ENCODE measurements around the gene RAPH1. TPM values are rescaled to one million over a fixed set of nuclear protein-coding genes. Genes with fewer than 3 reads are reported as not detected.
"Not testable (repeated sequence)": the region's sequence is repeated elsewhere in the genome, so short reads cannot be mapped to it uniquely, and the experiment has no call there.

The RAPH1 gene
- total RNA-seq, 1 experiment from 2014 or later = 114 TPM

GRCh38 chr2:203431391-203432185, 103.5 kb downstream of the RAPH1 start:
- no peaks in the 10 kb centered on the region for H3K27me3 ChIP-seq (replicated peaks; ENCODE audit: control insufficient read depth, insufficient read depth, low read length)
- Mint-ChIP-seq H3K9me3 (ENCODE audit: unreplicated experiment) (no peaks in the 10 kb centered on the region), H3K4me3 (ENCODE audit: unreplicated experiment) (no peak overlapping the region), H3K27me3 (ENCODE audit: insufficient read depth, unreplicated experiment) (no peaks in the 10 kb centered on the region), H3K36me3 (ENCODE audit: insufficient read depth, unreplicated experiment) (peaks cover 56% of the 10 kb centered on the region), H3K27ac (ENCODE audit: unreplicated experiment) (no peak overlapping the region), H3K4me1 (ENCODE audit: low read depth, unreplicated experiment) (no peaks in the 10 kb centered on the region)
- no peaks in the 10 kb centered on the region for H3K4me1 ChIP-seq
- TF ChIP-seq, protein P1, sequence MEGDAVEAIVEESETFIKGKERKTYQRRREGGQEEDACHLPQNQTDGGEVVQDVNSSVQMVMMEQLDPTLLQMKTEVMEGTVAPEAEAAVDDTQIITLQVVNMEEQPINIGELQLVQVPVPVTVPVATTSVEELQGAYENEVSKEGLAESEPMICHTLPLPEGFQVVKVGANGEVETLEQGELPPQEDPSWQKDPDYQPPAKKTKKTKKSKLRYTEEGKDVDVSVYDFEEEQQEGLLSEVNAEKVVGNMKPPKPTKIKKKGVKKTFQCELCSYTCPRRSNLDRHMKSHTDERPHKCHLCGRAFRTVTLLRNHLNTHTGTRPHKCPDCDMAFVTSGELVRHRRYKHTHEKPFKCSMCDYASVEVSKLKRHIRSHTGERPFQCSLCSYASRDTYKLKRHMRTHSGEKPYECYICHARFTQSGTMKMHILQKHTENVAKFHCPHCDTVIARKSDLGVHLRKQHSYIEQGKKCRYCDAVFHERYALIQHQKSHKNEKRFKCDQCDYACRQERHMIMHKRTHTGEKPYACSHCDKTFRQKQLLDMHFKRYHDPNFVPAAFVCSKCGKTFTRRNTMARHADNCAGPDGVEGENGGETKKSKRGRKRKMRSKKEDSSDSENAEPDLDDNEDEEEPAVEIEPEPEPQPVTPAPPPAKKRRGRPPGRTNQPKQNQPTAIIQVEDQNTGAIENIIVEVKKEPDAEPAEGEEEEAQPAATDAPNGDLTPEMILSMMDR (IDR thresholded peaks at IDR 0.05; ENCODE audit: insufficient read depth in 1 of 2, low read depth in 1 of 2, low read length in 1 of 2, severe bottlenecking in 1 of 2, unreplicated experiment in 1 of 2) = no peak
- no peak for DNase-seq
- intact Hi-C loops (cut with micrococcal nuclease; ENCODE audit: unreplicated experiment) = no loop called here
- BruUV-seq (replicated peaks) = no TSS peak
- ChIA-PET POLR2A (no interaction called here), CTCF (no interaction called here)
- H3K36me3 ChIP-seq (ENCODE audit: control insufficient read depth, insufficient read depth, low read length) = no peaks in the 10 kb centered on the region
- no peak overlapping the region for H3K4me3 ChIP-seq (ENCODE audit: low read depth, low read length)
- H3K9me3 ChIP-seq = no peaks in the 10 kb centered on the region

- H3K4me1 Mint-ChIP-seq (ENCODE audit: low read depth, unreplicated experiment); H3K4me1 ChIP-seq; POLR2A ChIA-PET; H3K27me3 ChIP-seq (replicated peaks; ENCODE audit: control insufficient read depth, insufficient read depth, low read length); H3K27ac Mint-ChIP-seq (ENCODE audit: unreplicated experiment); H3K27me3 Mint-ChIP-seq (ENCODE audit: insufficient read depth, unreplicated experiment); H3K9me3 ChIP-seq; H3K9me3 Mint-ChIP-seq (ENCODE audit: unreplicated experiment); H3K4me3 Mint-ChIP-seq (ENCODE audit: unreplicated experiment); H3K36me3 ChIP-seq (ENCODE audit: control insufficient read depth, insufficient read depth, low read length); CTCF ChIA-PET; intact Hi-C loops (cut with micrococcal nuclease; ENCODE audit: unreplicated experiment); BruUV-seq (replicated peaks); H3K4me3 ChIP-seq (ENCODE audit: low read depth, low read length); DNase-seq: not testable (repeated sequence)
- peaks cover 54% of the 10 kb centered on the region for H3K36me3 Mint-ChIP-seq (ENCODE audit: insufficient read depth, unreplicated experiment)
These were observed 105.5 kb downstream of the RAPH1 start for GRCh38 chr2:203429643-203430042.

- Mint-ChIP-seq H3K4me3 (ENCODE audit: unreplicated experiment) (no peak overlapping the region), H3K27ac (ENCODE audit: unreplicated experiment) (no peak overlapping the region), H3K4me1 (ENCODE audit: low read depth, unreplicated experiment) (no peaks in the 10 kb centered on the region), H3K27me3 (ENCODE audit: insufficient read depth, unreplicated experiment) (no peaks in the 10 kb centered on the region), H3K36me3 (ENCODE audit: insufficient read depth, unreplicated experiment) (peaks cover 37% of the 10 kb centered on the region), H3K9me3 (ENCODE audit: unreplicated experiment) (no peaks in the 10 kb centered on the region)
- POLR2A ChIA-PET = no interaction called here
- no peak for DNase-seq
- CTCF ChIA-PET = no interaction called here
- Histone ChIP-seq H3K27me3 (replicated peaks; ENCODE audit: control insufficient read depth, insufficient read depth, low read length) (no peaks in the 10 kb centered on the region), H3K36me3 (ENCODE audit: control insufficient read depth, insufficient read depth, low read length) (no peaks in the 10 kb centered on the region), H3K9me3 (no peaks in the 10 kb centered on the region), H3K4me1 (no peaks in the 10 kb centered on the region), H3K4me3 (ENCODE audit: low read depth, low read length) (no peak overlapping the region)
- intact Hi-C loops (cut with micrococcal nuclease; ENCODE audit: unreplicated experiment) = no loop called here
- no TSS peak for BruUV-seq (replicated peaks)
- TF ChIP-seq, protein P1 (IDR thresholded peaks at IDR 0.05; ENCODE audit: insufficient read depth in 1 of 2, low read depth in 1 of 2, low read length in 1 of 2, severe bottlenecking in 1 of 2, unreplicated experiment in 1 of 2) = no peak
These were observed 108.0 kb downstream of the RAPH1 start for GRCh38 chr2:203427061-203427460.

Data from Caco-2 (cell line).